DOHH2 (cell line): ENCODE measurements around the gene NOL4L.
"Not testable (repeated sequence)": the region's sequence is repeated elsewhere in the genome, so short reads cannot be mapped to it uniquely, and the experiment has no call there.

Experiments
- H3F3A ChIP-seq: fragments of 200-600 bp; sonication (generic), shearing (Covaris generic); 2 replicates; pipeline ENCODE4 v1.6.0; 2016; ENCODE audit warnings: antibody characterized with exemption, mild to moderate bottlenecking; ENCODE audit not compliant: control insufficient read depth, insufficient read depth
- H3K27ac ChIP-seq: fragments of 200-600 bp; sonication (generic); 2 replicates; pipeline ENCODE4 v1.5.1; 2014; ENCODE audit warnings: low read depth, mild to moderate bottlenecking, low read length, moderate library complexity
- H3K27me3 ChIP-seq: fragments of 200-600 bp; sonication (generic); 2 replicates; pipeline ENCODE4 v1.6.1; 2014; ENCODE audit warnings: mild to moderate bottlenecking, low read length, mixed read lengths; ENCODE audit not compliant: control insufficient read depth
- H3K36me3 ChIP-seq: fragments of 200-600 bp; sonication (generic); 2 replicates; pipeline ENCODE4 v1.6.1; 2014; ENCODE audit warnings: mild to moderate bottlenecking, low read length, moderate library complexity, mixed read lengths; ENCODE audit not compliant: control insufficient read depth
- H3K4me1 ChIP-seq: fragments of 200-600 bp; sonication (generic); 2 replicates; pipeline ENCODE4 v1.6.1; 2014; ENCODE audit warnings: mild to moderate bottlenecking, low read length, mixed read lengths; ENCODE audit not compliant: control insufficient read depth
- H3K4me2 ChIP-seq: fragments of 200-600 bp; sonication (generic); 2 replicates; pipeline ENCODE4 v1.6.0; 2014; ENCODE audit warnings: mild to moderate bottlenecking, low read length, moderate library complexity
- H3K4me3 ChIP-seq: fragments of 200-600 bp; sonication (generic); 2 replicates; pipeline ENCODE4 v1.5.1; 2014; ENCODE audit warnings: mild to moderate bottlenecking, low read length, mixed read lengths
- H3K79me2 ChIP-seq: fragments of 200-600 bp; sonication (generic); 2 replicates; pipeline ENCODE4 v1.6.1; 2014; ENCODE audit warnings: mild to moderate bottlenecking, low read length, mixed read lengths; ENCODE audit not compliant: control insufficient read depth
- H3K9me2 ChIP-seq: fragments of 200-600 bp; sonication (generic); replicated peaks from 2 replicates; pipeline ENCODE4 v1.6.1; 2014; ENCODE audit warnings: mild to moderate bottlenecking, low read length, mixed read lengths; ENCODE audit not compliant: control insufficient read depth
- H3K9me3 ChIP-seq: fragments of 200-600 bp; sonication (generic); 2 replicates; pipeline ENCODE4 v1.6.1; 2014; ENCODE audit warnings: antibody characterized with exemption, low read length, mixed read lengths; ENCODE audit not compliant: control insufficient read depth, insufficient read depth
- H4K20me1 ChIP-seq: fragments of 200-600 bp; sonication (generic); 2 replicates; pipeline ENCODE4 v1.6.0; 2014; ENCODE audit warnings: low read depth, mild to moderate bottlenecking, antibody characterized with exemption, low read length, moderate library complexity; ENCODE audit not compliant: control insufficient read depth, insufficient read depth
- CTCF ChIP-seq: fragments of 200-600 bp; sonication (generic); IDR thresholded peaks from one replicate; pipeline ENCODE4 v1.5.1; 2014; ENCODE audit warnings: antibody characterized with exemption, mild to moderate bottlenecking, low read depth, low read length; ENCODE audit not compliant: poor library complexity, severe bottlenecking
- EZH2phosphoT487 ChIP-seq: fragments of 200-600 bp; sonication (generic); IDR thresholded peaks from 2 replicates; pipeline ENCODE4 v1.6.1; 2017; ENCODE audit warnings: borderline replicate concordance, mild to moderate bottlenecking, antibody characterized with exemption, low read length, moderate library complexity, mixed read lengths

Gene NOL4L

GRCh38 chr20:32416206-32416605 lies 168.9 kb downstream of the NOL4L start:
- TF ChIP-seq CTCF (no peak), EZH2phosphoT487 (no peak)
- Histone ChIP-seq H3K9me2 (no peaks in the 10 kb centered on the region), H3K36me3 (peaks cover 12% of the 10 kb centered on the region), H3K4me3 (no peak overlapping the region), H3K27me3 (no peaks in the 10 kb centered on the region), H3K4me2 (no peak overlapping the region), H4K20me1 (peaks cover 5% of the 10 kb centered on the region; the same call in 1 of the 2 replicates), H3K9me3 (no peaks in the 10 kb centered on the region), H3K79me2 (peaks cover 76% of the 10 kb centered on the region), H3K4me1 (peaks cover 19% of the 10 kb centered on the region), H3K27ac (no peak overlapping the region), H3F3A (0 out of 2 replicates have a peak, but pooled peaks cover 3% of the 10 kb centered on the region)

GRCh38 chr20:32415494-32415893 lies 169.6 kb downstream of the NOL4L start:
- Histone ChIP-seq H3K27me3 (no peaks in the 10 kb centered on the region), H3K9me3 (no peaks in the 10 kb centered on the region), H3K4me2 (no peak overlapping the region), H3K9me2 (no peaks in the 10 kb centered on the region), H3K79me2 (peaks cover 72% of the 10 kb centered on the region), H3K4me3 (no peak overlapping the region), H3F3A (0 out of 2 replicates have a peak, but pooled peaks cover 3% of the 10 kb centered on the region), H3K36me3 (peaks cover 12% of the 10 kb centered on the region), H3K4me1 (peaks cover 21% of the 10 kb centered on the region), H4K20me1 (peaks cover 5% of the 10 kb centered on the region; the same call in 1 of the 2 replicates), H3K27ac (no peak overlapping the region)
- TF ChIP-seq CTCF (no peak), EZH2phosphoT487 (no peak)

- no peak for TF ChIP-seq EZH2phosphoT487
- no peak for TF ChIP-seq CTCF
- Histone ChIP-seq H3K4me2 (peak overlapping the region; percentile 33), H3K27me3 (no peaks in the 10 kb centered on the region), H3K27ac (peak overlapping the region; percentile 16), H3K9me3 (no peaks in the 10 kb centered on the region), H3K79me2 (peaks cover 70% of the 10 kb centered on the region), H3K4me3 (peak overlapping the region; percentile 24; the same call in 1 of the 2 replicates), H4K20me1 (peaks cover 2% of the 10 kb centered on the region; the same call in 1 of the 2 replicates), H3K9me2 (no peaks in the 10 kb centered on the region), H3K36me3 (peaks cover 24% of the 10 kb centered on the region), H3F3A (0 out of 2 replicates have a peak, but pooled peaks cover 3% of the 10 kb centered on the region), H3K4me1 (peaks cover 24% of the 10 kb centered on the region)
Measured at GRCh38 chr20:32411955-32412706, 173.0 kb downstream of the NOL4L start.

GRCh38 chr20:32407131-32407750 lies 177.9 kb downstream of the NOL4L start:
- H3K27me3 ChIP-seq, H3K9me2 ChIP-seq, H4K20me1 ChIP-seq, H3K9me3 ChIP-seq, H3K27ac ChIP-seq, H3K4me3 ChIP-seq, H3F3A ChIP-seq, H3K4me2 ChIP-seq: not testable (repeated sequence)
- H3K79me2 ChIP-seq, result peaks cover 65% of the 10 kb centered on the region
- H3K4me1 ChIP-seq, result peaks cover 15% of the 10 kb centered on the region
- peaks cover 20% of the 10 kb centered on the region for H3K36me3 ChIP-seq
